GM21526 (cell line): ENCODE measurements around the gene WNT6.

Experiments used
- ATAC-seq: cut with Tn5 transposase; IDR thresholded peaks from one replicate; pipeline ENCODE4 v1.9.1; 2021; ENCODE audit warnings: moderate library complexity; ENCODE audit not compliant: unreplicated experiment, low FRiP score

Gene WNT6

GRCh38 chr2:218859556-218859987 lies at the start of gene WNT6:
WNT6 (plus strand) TSS chr2:218859805; CDS start chr2:218860038, 233 bp downstream.
- no peak for ATAC-seq

- ATAC-seq: no peak
Measured at GRCh38 chr2:218810256-218810655, 49.3 kb upstream of the WNT6 start.

GRCh38 chr2:218811382-218811781 lies 48.2 kb upstream of the WNT6 start:
- no peak for ATAC-seq

- ATAC-seq: no peak
Measured at GRCh38 chr2:218812096-218812815, 47.3 kb upstream of the WNT6 start.

- no peak for ATAC-seq
Measured at GRCh38 chr2:218812861-218813260, 46.7 kb upstream of the WNT6 start.

GRCh38 chr2:218813771-218814460 lies 45.7 kb upstream of the WNT6 start:
- no peak for ATAC-seq

- no peak for ATAC-seq
Measured at GRCh38 chr2:218814540-218815243, 44.9 kb upstream of the WNT6 start.

GRCh38 chr2:218815244-218815637 lies 44.4 kb upstream of the WNT6 start:
- no peak for ATAC-seq

- no peak for ATAC-seq
Measured at GRCh38 chr2:218815649-218816048, 44.0 kb upstream of the WNT6 start.

- ATAC-seq: no peak
Measured at GRCh38 chr2:218816561-218817011, 43.0 kb upstream of the WNT6 start.

- no peak for ATAC-seq
Measured at GRCh38 chr2:218819093-218819492, 40.5 kb upstream of the WNT6 start.

- ATAC-seq: no peak
Measured at GRCh38 chr2:218820746-218821369, 38.7 kb upstream of the WNT6 start.

GRCh38 chr2:218821605-218822211 lies 37.9 kb upstream of the WNT6 start:
- no peak for ATAC-seq

- no peak for ATAC-seq
Measured at GRCh38 chr2:218822622-218823021, 37.0 kb upstream of the WNT6 start.

GRCh38 chr2:218823196-218823855 lies 36.3 kb upstream of the WNT6 start:
- no peak for ATAC-seq

GRCh38 chr2:218824004-218824403 lies 35.6 kb upstream of the WNT6 start:
- no peak for ATAC-seq

GRCh38 chr2:218826791-218827190 lies 32.8 kb upstream of the WNT6 start:
- ATAC-seq: no peak

- no peak for ATAC-seq
Measured at GRCh38 chr2:218827701-218828476, 31.7 kb upstream of the WNT6 start.

GRCh38 chr2:218828477-218828778 lies 31.2 kb upstream of the WNT6 start:
- no peak for ATAC-seq
